Panc1 (cell line): Measurements from ENCODE around the gene TIPRL. TPM values are rescaled to one million over a fixed set of nuclear protein-coding genes. Genes with fewer than 3 reads are reported as not detected.

Experiments
- ATAC-seq: fragments of 200-7000 bp; cut with Tn5 transposase; 2 replicates; pipeline ENCODE4 v1.9.1; 2020; ENCODE audit warnings: mild to moderate bottlenecking, moderate library complexity
- BruUV-seq: library from RNA; stranded (reverse); fragments of 400-500 nt; replicated peaks from 2 replicates; lab custom pipeline; 2021; lab: Mats Ljungman, UMichigan
- CTCF ChIA-PET: fragments of 300-600 bp; sonication (Branson Sonifier 250); formaldehyde crosslinking; loops from one replicate; lab custom pipeline; 2022; ENCODE audit warnings: antibody characterized with exemption; lab: Charles Lee
- POLR2A ChIA-PET: fragments of 300-600 bp; sonication (Branson Sonifier 250); formaldehyde crosslinking; loops from one replicate; lab custom pipeline; 2022; ENCODE audit warnings: antibody characterized with exemption; lab: Charles Lee
- DNase-seq: peaks from one replicate; pipeline ENCODE4 v3.0.0-alpha.2; 2010; ENCODE audit warnings: low read depth, low spot score
- H3K27ac ChIP-seq: 2 replicates; pipeline ENCODE4 v1.5.1; 2011; ENCODE audit warnings: mild to moderate bottlenecking, low read length, inconsistent platforms
- H3K27me3 ChIP-seq: fragments of 200-500 bp; sonication (Bioruptor generic); 2 replicates; pipeline ENCODE4 v1.6.0; 2014; ENCODE audit warnings: low read length, inconsistent platforms; ENCODE audit not compliant: control insufficient read depth, insufficient read depth
- H3K36me3 ChIP-seq: fragments of 200-500 bp; sonication (Bioruptor generic); 2 replicates; pipeline ENCODE4 v1.5.1; 2014; ENCODE audit warnings: inconsistent platforms, mild to moderate bottlenecking, low read length, moderate library complexity; ENCODE audit not compliant: control insufficient read depth, insufficient read depth
- H3K4me1 ChIP-seq: 2 replicates; pipeline ENCODE4 v1.5.1; 2011; ENCODE audit warnings: inconsistent platforms, mild to moderate bottlenecking, low read length, moderate library complexity; ENCODE audit not compliant: control insufficient read depth, insufficient read depth
- H3K4me3 ChIP-seq, 2 experiments: 2 replicates each; pipeline ENCODE4 v1.5.1; 2011 to 2012; ENCODE audit warnings: low read depth in 2 of 2, low read length in 2 of 2, mild to moderate bottlenecking in 2 of 2, inconsistent platforms in 1 of 2, moderate library complexity in 1 of 2
- H3K9me3 ChIP-seq: fragments of 200-500 bp; sonication (Bioruptor generic); 2 replicates; pipeline ENCODE4 v1.5.1; 2014; ENCODE audit warnings: low read depth, mild to moderate bottlenecking, inconsistent platforms, low read length, moderate library complexity; ENCODE audit not compliant: control insufficient read depth, insufficient read depth
- CTCF ChIP-seq: fragments of 450-650 bp; IDR thresholded peaks from 2 replicates; pipeline ENCODE4 v1.5.1; 2017; ENCODE audit warnings: mild to moderate bottlenecking
- POLR2AphosphoS5 ChIP-seq: IDR thresholded peaks from 2 replicates; pipeline ENCODE4 v1.6.1; 2012; ENCODE audit warnings: mild to moderate bottlenecking, low read depth, low read length, moderate library complexity
- SIN3A ChIP-seq: IDR thresholded peaks from 2 replicates; pipeline ENCODE4 v1.6.1; 2012; ENCODE audit warnings: low read depth, mild to moderate bottlenecking, low read length, moderate library complexity, borderline replicate concordance; ENCODE audit not compliant: insufficient read depth
- TCF7L2 ChIP-seq: IDR thresholded peaks from 2 replicates; pipeline ENCODE4 v1.6.1; 2011; ENCODE audit warnings: mild to moderate bottlenecking, low read depth, low read length, inconsistent platforms
- in situ Hi-C: cut with HindIII; loops from 2 replicates; pipeline ENCODE4 v1.10.0; 2016; ENCODE audit warnings: low sequenced_read_pairs, low pct_unique_long_range_greater_than_20kb
- intact Hi-C: fragments of 100-400 bp; cut with micrococcal nuclease; formaldehyde crosslinking; loops from one replicate; pipeline ENCODE4 v1.10.0; 2022; ENCODE audit not compliant: unreplicated experiment
- total RNA-seq: library from RNA; stranded (reverse); gene quantifications from one replicate; pipeline ENCODE4 v1.2.1, GENCODE V29; 2021; ENCODE audit not compliant: unreplicated experiment
- TF ChIP-seq, protein P1 (sequence below), 2 experiments: IDR thresholded peaks; 2 replicates each; pipeline ENCODE4 v1.6.1; 2011 to 2012; ENCODE audit warnings: low read depth in 2 of 2, control low read depth in 1 of 2, low read length in 1 of 2, mild to moderate bottlenecking in 1 of 2, moderate library complexity in 1 of 2; ENCODE audit not compliant: insufficient read depth in 1 of 2

Gene TIPRL
- total RNA-seq, 1 experiment from 2014 or later: 48.5 TPM

GRCh38 chr1:168216171-168216570 is 37.4 kb downstream of the TIPRL start:
- Histone ChIP-seq H3K4me1 (no peaks in the 10 kb centered on the region), H3K36me3 (no peaks in the 10 kb centered on the region), H3K27me3 (no peaks in the 10 kb centered on the region), H3K27ac (no peak overlapping the region), H3K4me3 (no peak overlapping the region), H3K9me3 (no peaks in the 10 kb centered on the region)
- in situ Hi-C loops: no loop called here
- POLR2A ChIA-PET: no interaction called here
- ATAC-seq: no peak
- intact Hi-C loops: no loop called here
- no TSS peak for BruUV-seq
- no peak for DNase-seq
- CTCF ChIA-PET: no interaction called here
- no peak for TF ChIP-seq SIN3A
- no peak for TF ChIP-seq CTCF
- no peak for TF ChIP-seq TCF7L2
- no peak for TF ChIP-seq POLR2AphosphoS5
- TF ChIP-seq, protein P1, sequence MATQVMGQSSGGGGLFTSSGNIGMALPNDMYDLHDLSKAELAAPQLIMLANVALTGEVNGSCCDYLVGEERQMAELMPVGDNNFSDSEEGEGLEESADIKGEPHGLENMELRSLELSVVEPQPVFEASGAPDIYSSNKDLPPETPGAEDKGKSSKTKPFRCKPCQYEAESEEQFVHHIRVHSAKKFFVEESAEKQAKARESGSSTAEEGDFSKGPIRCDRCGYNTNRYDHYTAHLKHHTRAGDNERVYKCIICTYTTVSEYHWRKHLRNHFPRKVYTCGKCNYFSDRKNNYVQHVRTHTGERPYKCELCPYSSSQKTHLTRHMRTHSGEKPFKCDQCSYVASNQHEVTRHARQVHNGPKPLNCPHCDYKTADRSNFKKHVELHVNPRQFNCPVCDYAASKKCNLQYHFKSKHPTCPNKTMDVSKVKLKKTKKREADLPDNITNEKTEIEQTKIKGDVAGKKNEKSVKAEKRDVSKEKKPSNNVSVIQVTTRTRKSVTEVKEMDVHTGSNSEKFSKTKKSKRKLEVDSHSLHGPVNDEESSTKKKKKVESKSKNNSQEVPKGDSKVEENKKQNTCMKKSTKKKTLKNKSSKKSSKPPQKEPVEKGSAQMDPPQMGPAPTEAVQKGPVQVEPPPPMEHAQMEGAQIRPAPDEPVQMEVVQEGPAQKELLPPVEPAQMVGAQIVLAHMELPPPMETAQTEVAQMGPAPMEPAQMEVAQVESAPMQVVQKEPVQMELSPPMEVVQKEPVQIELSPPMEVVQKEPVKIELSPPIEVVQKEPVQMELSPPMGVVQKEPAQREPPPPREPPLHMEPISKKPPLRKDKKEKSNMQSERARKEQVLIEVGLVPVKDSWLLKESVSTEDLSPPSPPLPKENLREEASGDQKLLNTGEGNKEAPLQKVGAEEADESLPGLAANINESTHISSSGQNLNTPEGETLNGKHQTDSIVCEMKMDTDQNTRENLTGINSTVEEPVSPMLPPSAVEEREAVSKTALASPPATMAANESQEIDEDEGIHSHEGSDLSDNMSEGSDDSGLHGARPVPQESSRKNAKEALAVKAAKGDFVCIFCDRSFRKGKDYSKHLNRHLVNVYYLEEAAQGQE (IDR thresholded peaks at IDR 0.05; ENCODE audit: insufficient read depth in 1 of 2, low read depth in 2 of 2, low read length in 1 of 2): no peak

GRCh38 chr1:168217664-168218063 is 38.9 kb downstream of the TIPRL start:
- ATAC-seq: no peak
- H3K36me3 ChIP-seq: no peaks in the 10 kb centered on the region
- no peaks in the 10 kb centered on the region for H3K4me1 ChIP-seq
- H3K4me3 ChIP-seq: no peak overlapping the region
- no peaks in the 10 kb centered on the region for H3K9me3 ChIP-seq
- TF ChIP-seq POLR2AphosphoS5: no peak
- no peak for TF ChIP-seq SIN3A
- TF ChIP-seq CTCF: no peak
- TF ChIP-seq, protein P1 (IDR thresholded peaks at IDR 0.05; ENCODE audit: insufficient read depth in 1 of 2, low read depth in 2 of 2, low read length in 1 of 2): no peak
- no peaks in the 10 kb centered on the region for H3K27me3 ChIP-seq
- ChIA-PET POLR2A (interaction anchor here (1.0 kb wide), 1 partner anchor 8 kb away, joined by 3 read pairs; no protein-coding TSS in a partner anchor), CTCF (no interaction called here)
- no peak overlapping the region for H3K27ac ChIP-seq
- in situ Hi-C loops (no loop called here), intact Hi-C loops (no loop called here)
- BruUV-seq: no TSS peak
- no peak for DNase-seq
